ENCODE measurements around the gene MEGF6.
A peak's percentile ranks its signal among the peaks of the same experiment; 100 is the strongest.

The MEGF6 gene

DNA sequence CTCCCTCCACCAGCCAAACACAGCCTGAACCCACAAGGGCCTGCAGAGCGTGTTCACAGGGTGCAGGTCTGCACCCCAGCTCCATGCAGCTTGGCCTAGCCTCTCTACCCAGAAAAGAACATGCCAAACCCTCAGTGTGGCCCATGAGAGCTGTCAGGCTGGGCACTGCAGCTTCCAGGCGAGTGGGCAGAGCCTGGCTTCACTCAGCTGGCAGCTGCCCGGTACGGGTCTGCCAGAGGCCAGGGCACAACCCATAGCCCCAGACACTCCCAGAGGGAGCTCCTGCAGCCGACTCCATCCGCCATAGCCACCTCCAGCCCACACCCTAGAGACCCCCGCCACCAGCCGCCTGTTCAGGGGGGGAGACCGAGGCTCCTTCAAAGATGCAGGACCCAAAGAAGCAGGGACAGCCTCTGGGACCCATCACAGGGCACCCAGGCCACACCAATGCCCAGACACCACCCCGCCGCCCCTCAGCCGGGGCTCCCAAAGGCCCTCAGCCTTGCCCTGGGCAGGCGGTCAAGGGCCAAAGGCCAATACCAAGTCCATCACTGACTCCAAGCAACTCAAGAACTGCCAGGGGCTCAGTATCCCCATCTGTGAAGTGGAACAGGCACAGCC lies 42.4 kb downstream of the MEGF6 start:
- DNase-seq = no peak

DNA sequence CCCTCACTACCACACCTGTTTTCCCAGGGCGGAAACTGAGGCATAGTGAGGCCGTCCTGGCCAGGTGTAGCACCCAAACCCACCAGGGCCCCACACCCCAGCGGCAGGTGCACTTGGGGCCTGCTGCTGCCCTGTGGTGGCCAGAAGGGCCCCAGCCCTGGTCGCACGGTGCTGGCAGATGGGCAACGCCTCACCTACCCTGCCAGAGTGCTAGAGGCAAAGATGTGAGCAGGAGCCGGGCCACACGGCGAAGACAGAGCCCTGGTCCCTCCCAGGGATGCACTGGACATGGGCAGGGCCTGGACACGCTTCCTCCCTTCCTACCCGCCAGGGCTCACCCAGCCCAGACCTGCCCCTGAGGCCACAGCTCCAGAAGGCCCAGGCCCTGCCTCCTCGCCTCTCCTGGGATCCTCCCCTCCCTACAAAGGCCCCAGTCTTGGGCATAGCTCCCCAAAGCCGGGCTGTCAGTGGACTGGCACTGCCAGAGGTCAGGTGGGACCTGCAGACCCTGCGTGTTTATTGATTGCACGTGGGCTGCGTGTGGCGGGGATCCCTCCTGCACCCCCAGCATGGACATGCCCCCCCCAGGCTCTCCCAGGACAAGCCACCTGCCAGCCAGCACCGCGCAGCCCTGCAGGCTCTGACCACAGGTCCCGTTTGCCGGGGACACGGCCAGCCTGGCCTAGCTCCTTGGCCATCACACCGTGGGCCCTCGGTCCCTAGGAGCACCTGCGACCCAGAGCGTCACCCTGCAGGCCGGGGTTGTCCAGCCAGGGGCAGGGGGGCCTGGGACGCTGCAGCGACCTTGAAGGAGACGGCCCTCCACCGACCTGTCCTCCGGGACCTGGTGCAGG lies 44.1 kb downstream of the MEGF6 start:
- no peak for DNase-seq

DNA sequence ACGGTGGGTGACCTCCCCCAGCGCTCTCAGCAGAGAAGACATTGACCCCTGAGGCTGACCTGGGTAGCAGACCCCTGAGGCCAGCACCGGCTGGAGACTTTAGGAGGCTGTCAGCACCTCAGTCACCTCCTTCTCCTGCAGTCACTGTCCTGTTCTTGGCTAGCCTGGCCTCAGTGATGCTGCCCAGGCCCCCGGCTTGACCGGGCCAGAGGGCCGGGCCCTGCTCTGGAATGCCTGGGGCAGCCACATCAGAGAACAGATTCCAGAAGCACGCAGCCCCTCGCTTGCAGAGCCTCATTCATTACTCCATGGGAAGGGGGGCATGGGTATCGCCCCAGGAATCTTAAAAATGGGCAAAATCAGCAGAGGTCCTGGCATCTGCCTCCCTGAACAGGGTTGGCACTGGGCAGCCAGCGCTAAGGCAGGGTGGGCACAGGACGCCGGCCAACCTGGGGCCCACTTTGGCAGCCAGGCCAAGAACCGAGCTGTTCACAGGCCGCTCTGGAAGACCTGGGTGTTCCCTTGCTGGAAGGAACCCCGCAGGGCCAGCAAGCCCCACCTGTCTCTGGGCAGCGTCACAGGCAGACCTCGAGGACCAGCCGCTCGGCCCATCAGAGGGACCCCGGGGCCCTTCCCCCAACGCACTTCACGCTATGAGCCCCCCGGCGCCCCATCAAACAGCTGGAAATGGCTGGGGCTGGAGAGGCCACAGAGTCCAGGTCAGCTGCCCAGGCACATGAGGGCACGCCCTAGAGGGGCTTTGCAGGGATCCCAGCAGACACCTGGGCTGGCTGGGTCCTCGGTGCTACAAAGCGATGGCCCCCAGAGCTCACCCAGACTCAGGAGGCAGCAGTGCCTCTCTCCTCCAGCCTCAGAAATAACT lies 45.1 kb downstream of the MEGF6 start:
- no peak for DNase-seq

DNA sequence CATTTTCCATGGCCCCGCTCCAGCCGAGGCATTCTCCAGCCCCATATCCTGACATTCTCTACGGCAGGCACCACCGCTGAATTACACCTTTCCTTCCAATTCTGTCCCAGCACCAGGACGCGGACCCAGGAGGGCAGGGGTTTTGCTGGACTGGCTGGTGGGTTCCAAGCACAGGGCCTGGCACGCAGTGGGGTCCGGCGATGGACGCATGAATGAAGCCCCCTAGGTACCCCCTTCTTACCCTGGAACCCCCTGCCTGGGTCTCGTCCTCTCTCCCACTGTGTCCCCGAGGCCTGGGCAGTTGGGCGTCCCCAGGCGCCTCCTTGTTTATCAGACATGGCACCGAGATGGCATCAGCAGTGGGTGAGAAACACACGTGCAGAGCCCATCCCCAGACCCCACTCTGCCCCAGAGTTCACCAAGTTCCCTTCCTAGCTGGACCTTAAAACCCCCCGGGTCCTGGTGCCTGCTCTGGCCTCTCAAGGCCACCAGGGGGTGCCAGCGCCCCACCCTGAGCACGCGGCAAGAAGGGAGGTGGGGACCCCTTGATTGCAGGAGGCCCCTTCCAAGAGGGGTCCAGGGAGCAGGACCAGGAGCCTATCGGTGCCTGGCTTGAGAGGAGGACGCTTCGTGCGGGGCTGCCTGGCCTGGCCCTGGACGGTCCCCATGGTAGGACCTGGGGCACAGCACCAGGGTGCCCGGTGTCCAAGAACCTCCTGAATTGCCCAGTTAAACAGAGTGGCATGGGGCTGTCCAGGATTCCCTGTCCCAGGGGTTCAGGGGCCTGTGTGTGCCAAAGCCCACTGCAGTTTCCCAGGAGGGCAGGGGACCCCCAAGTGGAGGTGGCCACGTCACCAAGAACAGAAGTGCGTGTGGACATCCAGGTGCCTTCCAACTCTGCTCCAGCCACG lies 46.1 kb downstream of the MEGF6 start:
- DNase-seq = peak; percentile 25

DNA sequence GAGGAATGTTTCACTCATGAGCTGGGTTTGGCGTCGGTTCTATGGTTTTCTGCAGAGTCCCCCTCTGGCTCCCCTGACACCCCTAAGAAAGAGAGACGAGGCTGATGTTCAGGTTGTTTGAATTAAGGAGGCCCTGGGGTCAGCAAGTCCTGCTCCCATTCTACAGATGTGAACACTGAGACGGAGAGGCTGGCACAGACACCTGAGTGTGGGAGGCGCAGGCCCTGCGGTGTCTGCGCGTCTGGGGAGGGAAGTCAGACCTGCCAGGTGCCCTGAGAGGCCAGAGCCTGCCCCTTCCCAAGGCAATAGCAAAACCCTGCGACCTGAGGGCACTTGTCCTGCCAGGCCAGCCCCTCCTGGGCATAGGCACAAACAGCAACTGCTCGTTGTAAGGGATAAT lies 47.7 kb downstream of the MEGF6 start:
- no peak for DNase-seq

DNA sequence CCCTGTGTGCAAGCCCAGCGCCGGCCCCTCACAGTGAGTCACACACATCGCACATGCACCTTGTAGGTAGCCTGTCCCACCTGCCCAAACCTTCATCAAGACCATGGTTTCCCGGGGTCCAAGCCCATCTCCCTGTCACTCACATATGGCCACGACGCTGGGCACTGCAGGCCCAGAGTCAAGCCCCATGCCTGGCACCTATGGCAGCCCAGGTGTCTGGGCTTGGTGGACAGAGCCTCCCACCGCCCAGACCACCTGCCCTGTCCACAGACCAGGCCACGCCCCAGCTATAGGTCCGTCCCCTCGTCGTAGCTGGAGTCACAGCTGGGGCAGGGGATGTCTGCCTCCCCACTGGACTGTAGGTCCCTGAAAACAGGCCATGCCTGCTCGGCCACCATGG lies 48.2 kb downstream of the MEGF6 start:
- no peak for DNase-seq

DNA sequence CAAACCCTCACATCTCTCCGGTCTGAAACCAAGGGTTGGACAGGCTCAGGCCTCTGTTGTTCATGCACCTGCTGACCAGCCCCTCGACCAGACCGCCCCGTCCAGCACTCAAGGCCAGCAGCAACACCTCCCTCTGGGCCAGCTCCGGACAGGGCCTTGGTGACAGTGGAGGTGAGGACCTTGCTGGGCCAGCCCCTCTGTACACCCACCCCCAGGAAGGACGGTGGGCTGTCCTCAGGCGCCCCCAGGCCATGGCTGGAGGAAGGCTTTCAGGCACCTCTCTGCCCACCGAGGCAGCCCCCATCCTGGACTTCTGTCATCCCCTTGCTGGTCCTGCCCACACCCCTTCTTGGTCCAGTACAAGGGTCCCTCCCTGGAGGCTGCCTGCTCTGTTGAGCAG lies 48.6 kb downstream of the MEGF6 start:
- no peak for DNase-seq

DNA sequence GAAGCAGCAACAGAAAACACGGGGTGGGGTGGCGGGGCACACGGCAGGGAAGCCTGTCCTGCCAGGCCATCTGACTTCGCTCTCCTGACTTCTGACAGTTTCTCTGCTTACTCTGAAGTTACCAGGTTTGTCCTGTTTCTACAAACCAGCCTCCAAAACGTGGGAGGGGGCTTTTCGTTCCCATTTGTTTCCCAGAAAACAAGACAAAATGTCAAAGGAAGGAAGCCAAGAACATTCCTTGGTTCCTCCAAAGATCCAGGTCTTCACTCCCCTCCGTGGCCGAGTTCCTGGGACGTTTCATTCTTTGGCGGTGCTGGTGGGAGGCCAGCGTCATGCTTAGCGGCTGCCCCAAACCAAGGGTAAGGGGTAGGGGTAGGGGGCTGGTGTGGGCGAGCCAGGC lies 49.6 kb downstream of the MEGF6 start:
- DNase-seq = no peak

DNA sequence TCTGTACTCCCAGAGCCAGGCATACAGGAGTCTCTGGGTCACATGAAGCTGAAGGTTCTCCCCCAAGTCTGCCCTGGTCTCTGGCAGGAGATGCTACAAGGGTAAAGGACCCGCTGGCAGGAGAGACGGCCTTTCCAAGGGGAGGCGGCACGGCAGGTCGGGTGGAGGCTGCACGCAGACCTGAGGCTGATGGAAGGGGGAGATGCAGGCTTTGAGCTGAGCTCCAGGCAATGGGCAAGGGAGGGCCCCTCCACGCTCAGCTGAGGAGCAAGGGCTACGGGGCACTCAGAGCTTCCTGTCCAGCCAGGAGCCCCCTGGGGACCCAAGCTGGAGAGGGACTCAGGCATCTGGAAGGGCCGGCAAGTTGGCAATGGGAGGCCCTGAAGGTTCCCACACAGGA lies 50.3 kb downstream of the MEGF6 start:
- no peak for DNase-seq

DNA sequence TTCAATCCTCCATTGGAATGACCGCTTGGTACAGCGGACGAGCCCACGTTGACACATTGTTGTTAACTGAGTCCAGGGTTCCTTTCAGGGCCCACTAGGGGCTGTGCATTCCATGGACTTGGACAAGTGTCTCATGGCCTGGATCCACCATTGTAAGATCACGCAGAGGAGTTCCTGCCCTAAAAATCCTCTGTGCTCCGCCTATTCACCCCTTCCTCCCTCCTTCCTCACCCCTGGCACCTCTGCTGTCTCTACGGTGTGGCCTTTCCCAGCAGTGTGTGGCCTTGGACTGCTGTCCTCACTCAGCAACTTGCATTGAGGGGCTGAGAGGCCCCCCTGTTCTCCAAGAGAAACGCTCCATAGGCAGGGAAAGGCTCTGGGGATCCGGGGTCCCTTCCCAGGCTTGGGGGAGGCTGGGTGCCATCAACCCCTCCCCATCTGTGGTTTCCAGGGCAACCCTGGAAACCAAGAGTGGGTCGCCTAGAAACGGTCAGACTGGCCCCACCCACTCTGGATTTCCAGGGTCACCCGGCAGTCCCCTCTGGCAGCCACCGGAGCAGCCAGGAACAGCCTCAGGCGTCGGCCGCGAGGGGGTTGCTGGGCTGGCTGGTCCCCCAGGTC lies 50.9 kb downstream of the MEGF6 start:
- no peak for DNase-seq

DNA sequence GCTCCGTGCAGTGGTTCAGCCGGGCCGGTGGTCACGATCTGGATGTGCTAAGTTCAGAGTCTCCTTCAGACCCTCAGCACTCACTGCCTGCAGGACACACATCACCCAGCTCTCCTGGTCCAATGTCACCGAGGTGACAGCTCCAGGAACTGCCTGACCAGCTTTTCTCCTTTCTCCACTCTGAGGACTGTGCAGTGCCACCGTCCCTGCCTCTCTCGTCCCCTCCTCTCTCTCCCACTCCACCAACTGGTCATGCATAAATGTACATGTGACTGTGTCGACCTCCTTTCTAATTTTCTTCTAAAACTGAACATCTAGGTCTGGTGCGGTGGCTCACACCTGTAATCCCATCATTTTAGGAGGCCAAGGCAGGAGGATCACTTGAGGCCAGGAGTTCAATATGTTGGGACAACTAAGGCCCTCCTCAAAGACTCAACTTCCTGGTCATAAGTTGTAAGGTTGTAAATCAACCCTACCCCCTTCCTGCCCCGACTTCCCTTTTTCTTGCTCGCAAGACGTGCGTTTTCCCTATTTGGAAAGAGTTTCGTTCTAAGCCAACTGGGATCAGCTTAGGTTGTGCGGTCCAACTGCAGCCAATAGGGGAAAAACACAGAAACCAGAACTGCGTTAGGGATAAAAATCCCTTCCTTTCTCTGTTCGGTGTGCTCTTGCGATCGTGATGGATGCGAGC lies 53.1 kb downstream of the MEGF6 start:
- no peak for DNase-seq

DNA sequence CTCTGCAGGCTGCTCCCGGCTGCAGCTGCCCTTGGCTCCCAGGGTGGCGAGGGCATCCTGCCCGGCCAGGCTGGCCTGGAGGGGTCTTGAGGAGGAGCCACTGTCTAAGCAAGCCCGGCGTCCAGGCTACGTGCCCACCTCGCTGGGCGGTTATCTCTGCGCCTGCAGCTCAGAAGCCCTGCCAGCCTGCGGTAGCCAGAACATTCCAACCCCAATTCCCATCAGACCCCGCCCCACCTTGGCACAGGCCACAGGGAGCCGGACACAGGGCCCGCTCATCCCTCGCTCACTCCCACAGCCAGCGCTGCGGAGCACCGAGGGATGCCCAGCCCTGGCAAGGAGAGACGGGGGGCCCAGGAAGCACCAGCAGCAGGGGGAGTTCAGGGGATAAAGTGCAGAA lies 53.9 kb downstream of the MEGF6 start:
- no peak for DNase-seq

DNA sequence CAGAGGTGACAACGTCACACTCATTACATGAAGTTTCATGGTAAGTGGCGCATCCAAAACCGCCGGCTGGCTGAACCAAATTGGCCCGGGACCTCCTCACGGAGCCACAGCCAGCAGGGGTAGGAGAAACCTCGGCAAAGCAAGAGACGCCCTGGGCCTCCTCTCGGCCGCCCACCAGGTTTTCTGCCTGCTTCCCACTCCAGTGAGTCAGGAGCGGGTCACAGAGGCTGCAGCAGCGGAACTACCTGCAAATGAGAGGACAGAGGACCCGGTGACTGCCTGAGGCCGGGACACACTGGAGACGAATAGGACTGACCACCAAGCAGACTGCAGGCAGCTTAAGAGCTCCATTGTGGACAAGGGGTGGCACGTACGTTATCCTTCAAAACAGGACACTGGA lies 55.0 kb downstream of the MEGF6 start:
- DNase-seq = no peak

DNA sequence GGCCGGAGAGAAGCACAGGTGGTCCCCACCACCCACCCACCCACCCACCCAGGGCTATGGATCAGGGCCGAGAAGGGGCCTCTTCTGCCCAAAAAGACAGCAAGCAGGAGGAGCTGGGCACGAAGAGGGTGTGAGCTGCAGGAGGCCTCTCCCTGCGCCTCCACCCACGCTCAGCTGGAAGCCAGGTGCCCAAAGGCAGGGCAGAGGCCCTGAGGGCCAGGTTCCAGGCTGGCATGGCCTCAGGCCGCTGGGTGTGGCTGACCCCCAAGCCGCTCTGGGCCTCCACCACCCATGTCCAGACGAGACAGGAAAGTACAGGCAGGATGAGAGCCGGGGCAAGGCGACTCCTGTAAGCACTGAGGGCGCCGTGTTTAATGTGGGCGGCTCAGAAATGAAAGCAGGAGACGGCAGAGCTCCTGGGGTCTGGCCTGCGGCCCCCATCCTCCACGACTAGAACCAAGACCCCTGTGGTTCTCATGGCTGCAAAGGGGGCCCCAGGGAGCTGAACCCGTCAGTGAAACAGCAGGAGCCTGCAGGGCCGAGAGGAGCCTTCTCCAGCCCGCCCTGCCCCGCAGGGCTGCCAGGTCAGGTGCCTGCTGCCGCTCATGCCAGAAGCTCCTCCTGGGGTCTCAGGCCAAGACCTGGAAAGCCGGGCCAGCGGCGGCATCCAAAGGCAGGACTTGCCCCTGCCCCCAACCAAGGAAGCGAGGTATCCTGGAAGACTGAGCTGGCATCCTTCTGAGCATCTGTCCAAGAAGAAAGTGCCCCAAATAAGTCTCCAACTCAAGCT lies 56.0 kb downstream of the MEGF6 start:
- DNase-seq = no peak

DNA sequence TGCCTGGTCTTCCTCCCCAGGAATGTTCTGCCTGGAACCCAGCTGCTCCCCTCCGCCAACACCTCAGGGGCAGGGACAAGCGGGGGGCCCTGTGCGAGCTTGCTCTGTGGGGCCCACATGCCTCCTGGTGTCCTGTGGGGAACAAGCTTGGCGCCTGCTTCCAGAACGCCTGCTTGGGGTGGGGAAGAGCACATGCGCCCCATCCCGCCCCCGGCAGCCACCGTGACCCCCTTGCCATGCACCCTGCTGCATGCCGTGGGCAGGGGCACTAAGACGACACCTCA lies 57.4 kb downstream of the MEGF6 start:
- DNase-seq = no peak

DNA sequence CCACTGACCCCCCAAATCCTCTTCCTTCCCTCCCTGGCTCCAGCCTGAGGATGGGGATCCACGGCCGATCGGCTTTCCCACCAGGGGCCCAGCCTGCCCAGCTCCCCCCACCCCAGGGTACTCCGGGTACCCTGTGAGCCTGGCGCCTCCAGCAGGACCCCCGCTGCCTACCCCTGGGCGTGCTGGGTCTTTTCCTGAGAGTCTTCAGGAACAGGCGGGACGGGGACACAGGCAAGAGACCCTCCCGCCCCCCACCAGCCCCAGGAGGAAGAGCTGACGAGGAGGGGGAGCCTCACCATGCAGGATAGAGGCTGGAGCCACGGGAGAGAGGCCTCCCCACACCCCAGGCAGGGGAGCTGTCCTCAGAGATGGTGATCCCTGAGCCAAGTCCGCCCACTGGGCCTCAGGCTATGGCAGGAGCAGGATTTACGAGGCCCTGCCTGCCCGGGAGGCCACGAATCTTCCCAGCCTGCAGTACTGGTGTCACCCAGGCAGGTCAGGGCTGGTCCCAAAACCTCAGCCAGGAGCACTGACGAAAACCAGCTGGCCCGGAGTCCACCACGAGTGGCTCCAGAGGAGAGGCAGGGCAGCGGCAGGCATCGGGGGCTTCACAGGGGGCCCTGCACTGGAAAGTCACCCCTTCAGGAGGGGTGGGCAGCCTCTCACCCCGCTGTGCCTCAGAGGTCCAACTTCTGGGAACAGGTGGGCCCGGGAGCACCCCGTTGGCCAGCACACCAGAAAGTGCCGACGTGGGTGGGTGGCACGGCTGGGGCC lies 58.0 kb downstream of the MEGF6 start:
- no peak for DNase-seq

DNA sequence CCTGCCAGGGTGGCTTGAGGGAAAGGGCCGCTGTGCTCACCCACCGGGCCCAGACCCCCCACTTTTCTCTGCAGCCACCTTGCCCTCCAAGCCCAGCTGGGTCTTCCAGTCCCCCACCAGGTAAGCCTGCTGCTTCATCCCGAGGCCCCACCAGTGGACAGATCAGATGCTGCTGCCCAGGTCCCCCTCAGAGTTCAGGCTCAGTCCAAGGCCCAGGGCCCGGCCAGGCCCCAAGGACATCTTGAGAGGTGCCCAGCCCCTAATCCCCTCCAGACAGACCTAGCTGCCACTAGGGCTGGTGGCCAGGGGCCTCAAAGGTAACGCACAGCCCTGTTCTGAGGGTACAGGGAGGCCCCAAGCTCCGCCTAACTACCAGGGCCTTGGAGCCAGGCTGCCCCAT lies 58.6 kb downstream of the MEGF6 start:
- no peak for DNase-seq

DNA sequence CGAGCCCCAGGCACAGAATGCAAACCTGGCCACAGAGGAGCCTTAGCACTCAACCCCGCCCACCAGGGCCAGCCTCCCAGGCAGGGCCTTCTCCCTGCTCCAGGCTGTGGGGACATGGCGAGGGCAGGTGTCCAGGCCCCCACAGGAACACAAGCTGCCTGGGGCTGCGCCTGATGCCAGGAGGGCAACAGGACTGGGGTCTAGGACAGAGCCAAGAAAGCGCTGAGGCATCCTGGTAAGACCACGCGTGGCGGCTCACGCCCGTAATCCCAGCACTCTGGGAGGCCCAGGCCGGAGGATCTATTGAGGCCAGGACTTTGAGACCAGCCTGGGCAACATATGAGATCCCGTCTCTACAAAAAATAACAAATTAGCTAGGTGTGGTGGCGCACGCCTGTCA lies 59.1 kb downstream of the MEGF6 start:
- no peak for DNase-seq

DNA sequence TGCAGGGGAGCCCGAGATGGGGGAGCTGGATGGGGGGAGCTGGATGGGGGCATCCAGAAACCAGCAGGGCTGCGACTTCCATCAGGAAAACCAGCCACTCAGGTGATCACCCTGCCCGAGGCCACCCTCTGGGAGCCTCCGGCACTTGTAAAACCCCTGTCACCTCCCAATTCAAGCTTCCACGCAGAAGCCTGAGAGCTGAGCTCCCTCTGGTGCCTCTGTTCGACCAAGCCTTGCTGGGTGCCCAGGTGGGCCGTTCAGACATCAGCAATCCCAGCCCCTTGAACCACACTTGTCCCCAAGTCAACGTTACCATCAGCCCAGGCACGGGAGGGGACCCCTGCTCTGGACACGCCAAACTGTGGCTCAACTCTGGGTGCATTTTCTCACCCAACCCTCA lies 59.6 kb downstream of the MEGF6 start:
- DNase-seq = no peak

DNA sequence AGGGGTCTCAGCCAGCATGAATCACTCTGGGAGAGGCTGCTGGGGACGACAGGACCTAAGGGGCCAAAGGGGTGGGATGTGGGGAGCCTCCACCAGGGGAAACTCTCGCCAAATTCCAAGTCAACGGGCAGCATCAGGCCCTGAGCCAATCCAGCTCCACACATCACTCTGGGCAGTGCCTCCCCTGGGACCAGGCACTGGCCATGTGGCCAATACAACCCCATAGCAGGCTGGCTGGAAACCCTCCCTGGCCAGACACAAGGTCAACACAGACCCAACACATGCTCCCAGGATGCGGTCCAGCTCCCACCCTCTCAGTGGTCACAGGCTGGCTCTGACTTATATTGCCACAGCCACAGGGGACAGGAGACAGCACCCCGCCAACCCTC lies 60.0 kb downstream of the MEGF6 start:
- no peak for DNase-seq
